ES-I3 (cell line): Measurements from ENCODE around the gene TRIP10.
"Not testable (repeated sequence)": the region's sequence is repeated elsewhere in the genome, so short reads cannot be mapped to it uniquely, and the experiment has no call there.

Source experiments
- H3K36me3 ChIP-seq: 2 replicates; pipeline ENCODE4 v1.6.1; 2013; ENCODE audit warnings: mild to moderate bottlenecking, low read length, control low read depth, moderate library complexity; ENCODE audit not compliant: insufficient read depth
- H3K4me1 ChIP-seq: 2 replicates; pipeline ENCODE4 v1.6.1; 2013; ENCODE audit warnings: mild to moderate bottlenecking, control low read depth, low read length; ENCODE audit not compliant: insufficient read depth
- H3K9ac ChIP-seq: 2 replicates; pipeline ENCODE4 v1.6.1; 2013; ENCODE audit warnings: low read depth, mild to moderate bottlenecking, low read length, moderate library complexity
- H3K9me3 ChIP-seq: 2 replicates; pipeline ENCODE4 v1.6.1; 2013; ENCODE audit warnings: mild to moderate bottlenecking, low read length, moderate library complexity; ENCODE audit not compliant: control insufficient read depth, insufficient read depth

The TRIP10 gene

GRCh38 chr19:6753178-6754031 lies 13.9 kb downstream of the TRIP10 start:
- Histone ChIP-seq H3K9ac (peak overlapping the region; percentile 63), H3K9me3 (no peaks in the 10 kb centered on the region), H3K36me3 (peaks cover 15% of the 10 kb centered on the region), H3K4me1 (peaks cover 7% of the 10 kb centered on the region; the same call in 1 of the 2 replicates)

- Histone ChIP-seq H3K4me1 (peaks cover 7% of the 10 kb centered on the region; the same call in 1 of the 2 replicates), H3K9ac (no peak overlapping the region), H3K36me3 (peaks cover 10% of the 10 kb centered on the region), H3K9me3 (no peaks in the 10 kb centered on the region)
These were observed 14.7 kb downstream of the TRIP10 start for GRCh38 chr19:6754136-6754535.

- no peak overlapping the region for H3K9ac ChIP-seq
- no peaks in the 10 kb centered on the region for H3K9me3 ChIP-seq
- H3K36me3 ChIP-seq = peaks cover 12% of the 10 kb centered on the region
- H3K4me1 ChIP-seq = peaks cover 7% of the 10 kb centered on the region; the same call in 1 of the 2 replicates
These were observed 15.4 kb downstream of the TRIP10 start for GRCh38 chr19:6754653-6755463.

- peaks cover 20% of the 10 kb centered on the region; the same call in 1 of the 2 replicates for H3K36me3 ChIP-seq
- H3K9ac ChIP-seq = no peak overlapping the region
These were observed 21.1 kb downstream of the TRIP10 start for GRCh38 chr19:6760606-6761005.

GRCh38 chr19:6761053-6761676 lies 21.7 kb downstream of the TRIP10 start:
- no peaks in the 10 kb centered on the region for H3K9me3 ChIP-seq
- peaks cover 3% of the 10 kb centered on the region; the same call in 1 of the 2 replicates for H3K4me1 ChIP-seq
- peaks cover 20% of the 10 kb centered on the region; the same call in 1 of the 2 replicates for H3K36me3 ChIP-seq
- no peak overlapping the region for H3K9ac ChIP-seq

More at GRCh38 chr19:6760606-6761005, 21.1 kb downstream of the TRIP10 start:
- Histone ChIP-seq H3K9me3 (no peaks in the 10 kb centered on the region), H3K4me1 (0 out of 2 replicates have a peak, but pooled peaks cover 3% of the 10 kb centered on the region)

- not testable (repeated sequence) for H3K9ac ChIP-seq, H3K4me1 ChIP-seq, H3K9me3 ChIP-seq
- H3K36me3 ChIP-seq = peaks cover 20% of the 10 kb centered on the region; the same call in 1 of the 2 replicates
These were observed 22.8 kb downstream of the TRIP10 start for GRCh38 chr19:6762253-6762797.

GRCh38 chr19:6765738-6766356 lies 26.4 kb downstream of the TRIP10 start:
- Histone ChIP-seq H3K9ac (peak overlapping the region; percentile 91), H3K36me3 (peaks cover 11% of the 10 kb centered on the region; the same call in 1 of the 2 replicates), H3K9me3 (no peaks in the 10 kb centered on the region), H3K4me1 (peaks cover 3% of the 10 kb centered on the region; the same call in 1 of the 2 replicates)

- Histone ChIP-seq H3K4me1 (peaks cover 3% of the 10 kb centered on the region; the same call in 1 of the 2 replicates), H3K9ac (peak overlapping the region; percentile 91), H3K36me3 (peaks cover 11% of the 10 kb centered on the region; the same call in 1 of the 2 replicates), H3K9me3 (no peaks in the 10 kb centered on the region)
These were observed 27.0 kb downstream of the TRIP10 start for GRCh38 chr19:6766357-6767080.

GRCh38 chr19:6767081-6767356 lies 27.5 kb downstream of the TRIP10 start:
- H3K9ac ChIP-seq = peak overlapping the region; percentile 91
- H3K36me3 ChIP-seq = peaks cover 11% of the 10 kb centered on the region; the same call in 1 of the 2 replicates
- H3K4me1 ChIP-seq = peaks cover 3% of the 10 kb centered on the region; the same call in 1 of the 2 replicates
- no peaks in the 10 kb centered on the region for H3K9me3 ChIP-seq

- Histone ChIP-seq H3K9me3 (no peaks in the 10 kb centered on the region), H3K36me3 (peaks cover 9% of the 10 kb centered on the region; the same call in 1 of the 2 replicates), H3K9ac (peak within 1 kb of the TSS; percentile 91), H3K4me1 (peaks cover 3% of the 10 kb centered on the region; the same call in 1 of the 2 replicates)
These were observed 28.1 kb downstream of the TRIP10 start, which contains the start of gene SH2D3A for GRCh38 chr19:6767357-6768235. TSS of gene SH2D3A (minus strand) at chr19:6767435. CDS start at chr19:6763748, 3,687 bp downstream.

- H3K9ac ChIP-seq = peak overlapping the region; percentile 91; the same call in 1 of the 2 replicates
- no peaks in the 10 kb centered on the region for H3K9me3 ChIP-seq
- peaks cover 4% of the 10 kb centered on the region; the same call in 1 of the 2 replicates for H3K36me3 ChIP-seq
- peaks cover 7% of the 10 kb centered on the region; the same call in 1 of the 2 replicates for H3K4me1 ChIP-seq
These were observed 28.8 kb downstream of the TRIP10 start for GRCh38 chr19:6768236-6768785.

GRCh38 chr19:6769006-6769619 lies 29.6 kb downstream of the TRIP10 start:
- Histone ChIP-seq H3K4me1 (peaks cover 10% of the 10 kb centered on the region; the same call in 1 of the 2 replicates), H3K36me3 (no peaks in the 10 kb centered on the region), H3K9me3 (no peaks in the 10 kb centered on the region), H3K9ac (no peak overlapping the region)
